HL-60 (cell line): ENCODE measurements around the gene H1-8.

ENCODE experiments used
- POLR2AphosphoS5 ChIP-seq: IDR thresholded peaks from 2 replicates; pipeline ENCODE4 v1.6.1; 2012; ENCODE audit warnings: low read depth
- TF ChIP-seq, protein P1 (sequence below): IDR thresholded peaks from one replicate; pipeline ENCODE4 v1.5.1; 2011; ENCODE audit warnings: low read length, control low read depth, inconsistent platforms; ENCODE audit not compliant: insufficient read depth

DNA sequence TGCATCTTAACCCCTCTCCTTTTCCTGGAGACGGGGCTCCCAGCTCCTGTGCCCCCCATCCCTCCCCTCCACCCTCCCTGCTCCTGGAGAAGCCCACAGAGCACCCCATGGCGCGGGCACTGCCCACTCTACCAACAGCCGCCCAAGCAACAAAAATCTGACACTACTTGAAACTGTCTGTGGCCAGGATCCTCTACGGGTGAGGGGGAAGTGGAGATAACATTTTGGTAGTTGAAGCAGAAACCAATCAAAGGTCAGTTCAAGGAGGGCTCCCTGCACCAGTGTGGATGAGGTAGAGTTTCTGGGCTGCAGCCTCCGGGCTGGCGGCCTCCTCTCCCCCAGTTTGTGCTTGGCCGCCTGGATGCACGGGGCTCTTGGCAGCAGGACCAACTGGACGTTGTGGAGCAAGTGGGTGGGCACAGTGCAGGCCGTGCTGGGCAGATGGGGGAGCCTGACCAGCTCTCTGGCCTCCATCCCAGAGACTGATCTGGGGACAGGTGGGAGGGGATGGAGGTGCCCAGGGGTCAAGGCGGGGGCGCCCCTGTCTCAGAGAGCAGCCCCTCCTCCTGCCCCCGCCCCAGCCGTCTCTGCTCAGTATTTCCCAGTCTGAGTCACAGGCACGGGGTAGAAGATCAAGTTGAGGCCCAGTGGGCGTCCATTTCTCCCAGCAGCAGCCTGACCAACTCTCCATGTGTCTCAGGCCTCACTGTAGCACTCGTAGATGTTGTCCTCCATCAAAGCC is 12.8 kb downstream of the H1-8 start:
- TF ChIP-seq POLR2AphosphoS5, result no peak
- TF ChIP-seq, protein P1, sequence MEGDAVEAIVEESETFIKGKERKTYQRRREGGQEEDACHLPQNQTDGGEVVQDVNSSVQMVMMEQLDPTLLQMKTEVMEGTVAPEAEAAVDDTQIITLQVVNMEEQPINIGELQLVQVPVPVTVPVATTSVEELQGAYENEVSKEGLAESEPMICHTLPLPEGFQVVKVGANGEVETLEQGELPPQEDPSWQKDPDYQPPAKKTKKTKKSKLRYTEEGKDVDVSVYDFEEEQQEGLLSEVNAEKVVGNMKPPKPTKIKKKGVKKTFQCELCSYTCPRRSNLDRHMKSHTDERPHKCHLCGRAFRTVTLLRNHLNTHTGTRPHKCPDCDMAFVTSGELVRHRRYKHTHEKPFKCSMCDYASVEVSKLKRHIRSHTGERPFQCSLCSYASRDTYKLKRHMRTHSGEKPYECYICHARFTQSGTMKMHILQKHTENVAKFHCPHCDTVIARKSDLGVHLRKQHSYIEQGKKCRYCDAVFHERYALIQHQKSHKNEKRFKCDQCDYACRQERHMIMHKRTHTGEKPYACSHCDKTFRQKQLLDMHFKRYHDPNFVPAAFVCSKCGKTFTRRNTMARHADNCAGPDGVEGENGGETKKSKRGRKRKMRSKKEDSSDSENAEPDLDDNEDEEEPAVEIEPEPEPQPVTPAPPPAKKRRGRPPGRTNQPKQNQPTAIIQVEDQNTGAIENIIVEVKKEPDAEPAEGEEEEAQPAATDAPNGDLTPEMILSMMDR, result no peak
